K562 (cell line): ENCODE measurements around the gene TMEM167B. TPM values are rescaled to one million over a fixed set of nuclear protein-coding genes. Genes with fewer than 3 reads are reported as not detected.

Experiments used
- DDX20 ChIP-seq: fragments of 450-650 bp; IDR thresholded peaks from 2 replicates; pipeline ENCODE4 v1.6.1; 2016; ENCODE audit warnings: missing genetic modification characterization, low read depth, mild to moderate bottlenecking, missing compliant biosample characterization, moderate library complexity
- NKRF ChIP-seq: fragments of 450-650 bp; IDR thresholded peaks from 2 replicates; pipeline ENCODE4 v1.6.1; 2016; ENCODE audit warnings: borderline replicate concordance
- ZBTB40 ChIP-seq, 2 experiments: fragments of 450-650 bp in 1 of 2; sonication (generic) in 1 of 2; formaldehyde crosslinking in 1 of 2; IDR thresholded peaks; 2 replicates each; pipeline versions ENCODE4 v1.7.1 to v1.9.0; 2016 to 2022; ENCODE audit warnings: inconsistent platforms in 1 of 2, mild to moderate bottlenecking in 1 of 2, missing genetic modification reagents in 1 of 2
- polyA plus RNA-seq, 8 experiments: library from polyadenylated mRNA; depleted of rRNA in 4 of 8; stranded (reverse) in 5 of 8; unstranded in 3 of 8; fragments of >200 nt; fragmentation: Nextera tagmentation in 2 of 8; fragmentation: Illumina TruSeq in 1 of 8; extraction: Ambion mirVana in 2 of 8; extraction: Trizol in 1 of 8; gene quantifications; 2 replicates each; pipeline versions ENCODE4 v1.2.1 to v1.2.3, GENCODE V29; 2011 to 2014; ENCODE audit warnings: inconsistent platforms in 1 of 8, missing spikeins in 1 of 8
- total RNA-seq, 7 experiments: library from RNA; depleted of rRNA in 6 of 7; stranded (reverse); fragments of >200 nt in 6 of 7; fragmentation: Illumina TruSeq in 2 of 7; extraction: Trizol in 2 of 7; gene quantifications; 2 replicates each; pipeline versions ENCODE4 v1.2.1 to v1.2.3, GENCODE V29; 2011 to 2021; ENCODE audit warnings: low replicate concordance in 1 of 7

TMEM167B gene
- total and polyA plus RNA-seq, 9 of the 15 experiments (the other 6 are each of a cell fraction or from before 2014, with no cell fraction given): 17.2 to 36.4 (median 32.2) TPM

DNA sequence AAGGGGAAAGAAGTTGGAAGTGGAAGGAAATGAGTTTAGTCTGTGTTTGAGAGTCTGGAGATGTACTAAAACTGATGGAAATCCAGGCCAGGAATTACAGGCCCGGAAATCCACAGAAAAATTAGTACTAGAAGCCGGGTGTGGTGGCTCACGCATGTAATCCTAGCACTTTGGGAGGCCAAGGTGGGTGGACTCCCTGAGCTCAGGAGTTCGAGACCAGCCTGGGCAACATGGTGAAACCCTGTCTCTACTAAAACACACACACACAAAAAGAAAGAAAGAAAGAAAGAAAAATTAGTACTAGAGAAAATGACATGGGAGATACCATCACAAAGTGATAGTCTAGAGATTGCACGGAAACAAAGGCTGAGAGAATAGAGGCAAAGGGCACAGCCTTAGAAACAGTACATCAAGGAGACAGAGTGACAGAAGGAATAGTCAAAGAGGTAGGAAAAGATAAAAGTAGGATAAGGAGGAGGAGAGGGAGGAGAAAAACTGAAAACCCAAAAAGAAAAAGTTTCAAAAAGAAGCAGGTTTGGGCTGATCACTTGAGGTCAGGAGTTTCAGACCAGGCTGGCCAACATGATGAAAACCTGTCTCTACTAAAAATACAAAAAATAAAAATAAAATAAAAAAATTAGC is 10.0 kb upstream of the TMEM167B start (continued):
- TF ChIP-seq ZBTB40 (IDR thresholded peaks at IDR 0.05) (0 out of 2 replicates have a peak, but pooled peaks have one; percentile 39), ZBTB40 (CRISPR knock-in tag; IDR thresholded peaks at IDR 0.05) (no peak), DDX20 (tag) (no peak), NKRF (0 out of 2 replicates have a peak, but pooled peaks have one; percentile 17)
- TF ChIP-seq, all 486 proteins: peak for 15
